GM21367 (cell line): Measurements from ENCODE around the gene ALAS1.
"Not testable (repeated sequence)": the region's sequence is repeated elsewhere in the genome, so short reads cannot be mapped to it uniquely, and the experiment has no call there.

Experiments
- ATAC-seq: cut with Tn5 transposase; IDR thresholded peaks from one replicate; pipeline ENCODE4 v1.9.1; 2021; ENCODE audit not compliant: unreplicated experiment

Gene ALAS1

GRCh38 chr3:52176951-52177700, 20.8 kb upstream of the ALAS1 start:
- no peak for ATAC-seq

GRCh38 chr3:52177701-52178042, 20.3 kb upstream of the ALAS1 start:
- ATAC-seq = no peak

- not testable (repeated sequence) for ATAC-seq
Measured at GRCh38 chr3:52178126-52178525, 19.8 kb upstream of the ALAS1 start.

GRCh38 chr3:52178537-52178936, 19.4 kb upstream of the ALAS1 start:
- no peak for ATAC-seq

GRCh38 chr3:52181543-52181942, 16.4 kb upstream of the ALAS1 start:
- ATAC-seq = no peak

- no peak for ATAC-seq
Measured at GRCh38 chr3:52182196-52182595, 15.8 kb upstream of the ALAS1 start.

- ATAC-seq = no peak
Measured at GRCh38 chr3:52182691-52183090, 15.3 kb upstream of the ALAS1 start.

GRCh38 chr3:52183786-52184445, 14.0 kb upstream of the ALAS1 start:
- ATAC-seq = no peak

- no peak for ATAC-seq
Measured at GRCh38 chr3:52184690-52185089, 13.3 kb upstream of the ALAS1 start.

- no peak for ATAC-seq
Measured at GRCh38 chr3:52185311-52185710, 12.6 kb upstream of the ALAS1 start.

- no peak for ATAC-seq
Measured at GRCh38 chr3:52185837-52186236, 12.1 kb upstream of the ALAS1 start.

- ATAC-seq = no peak
Measured at GRCh38 chr3:52186729-52187128, 11.2 kb upstream of the ALAS1 start.

- no peak for ATAC-seq
Measured at GRCh38 chr3:52188556-52188955, 9.4 kb upstream of the ALAS1 start.

- no peak for ATAC-seq
Measured at GRCh38 chr3:52190294-52191074, 7.5 kb upstream of the ALAS1 start.

GRCh38 chr3:52191663-52192062, 6.3 kb upstream of the ALAS1 start:
- no peak for ATAC-seq

GRCh38 chr3:52193065-52193464, 4.9 kb upstream of the ALAS1 start:
- ATAC-seq = no peak

GRCh38 chr3:52194485-52195290, 3.3 kb upstream of the ALAS1 start:
- ATAC-seq = no peak

- ATAC-seq = no peak
Measured at GRCh38 chr3:52195291-52195597, 2.7 kb upstream of the ALAS1 start.

- ATAC-seq = no peak
Measured at GRCh38 chr3:52195823-52196331, 2.1 kb upstream of the ALAS1 start.

- ATAC-seq = no peak
Measured at GRCh38 chr3:52196977-52197376, 983 bp upstream of the ALAS1 start.

- ATAC-seq = no peak
Measured at GRCh38 chr3:52197499-52197841, 490 bp upstream of the ALAS1 start.
